ENCODE data around the gene COL18A1. TPM values are rescaled to one million over a fixed set of nuclear protein-coding genes. Genes with fewer than 3 reads are reported as not detected.

COL18A1 gene
- total and polyA plus RNA-seq, 2 of the 8 experiments (the other 6 are each of a cell fraction or from before 2014, with no cell fraction given) = 145 to 201 TPM

DNA sequence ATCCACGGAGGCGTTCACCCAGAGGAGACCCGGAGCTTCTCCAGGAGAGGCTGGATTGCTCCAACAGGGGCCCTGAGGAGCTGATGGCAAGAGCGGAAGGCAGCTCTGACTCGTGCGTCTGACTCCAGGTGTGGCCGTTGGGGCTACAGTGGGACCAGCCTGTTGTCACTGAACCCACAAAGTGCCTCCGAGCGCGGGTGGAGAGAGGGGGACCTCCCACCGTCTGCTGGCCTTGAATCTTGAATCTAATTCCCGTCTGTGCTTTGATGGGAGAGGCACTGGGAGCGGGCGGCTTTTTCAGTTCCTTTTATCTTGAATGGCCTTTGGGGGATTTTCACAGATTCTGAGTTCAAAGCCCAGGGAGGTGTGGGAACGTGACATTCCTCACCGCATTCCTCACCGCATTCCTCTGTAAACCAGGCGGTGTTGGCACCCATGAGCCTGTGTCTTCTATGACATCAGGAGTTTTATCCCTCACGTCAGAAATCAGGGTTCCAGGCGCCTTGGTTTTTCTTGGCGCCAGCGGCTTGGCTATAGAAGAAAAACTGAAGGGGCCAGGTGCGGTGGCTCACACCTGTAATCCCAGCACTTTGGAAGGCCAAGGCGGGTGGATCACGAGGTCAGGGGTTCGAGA lies 39.2 kb upstream of the COL18A1 start (continued):
- TF ChIP-seq, protein P1, sequence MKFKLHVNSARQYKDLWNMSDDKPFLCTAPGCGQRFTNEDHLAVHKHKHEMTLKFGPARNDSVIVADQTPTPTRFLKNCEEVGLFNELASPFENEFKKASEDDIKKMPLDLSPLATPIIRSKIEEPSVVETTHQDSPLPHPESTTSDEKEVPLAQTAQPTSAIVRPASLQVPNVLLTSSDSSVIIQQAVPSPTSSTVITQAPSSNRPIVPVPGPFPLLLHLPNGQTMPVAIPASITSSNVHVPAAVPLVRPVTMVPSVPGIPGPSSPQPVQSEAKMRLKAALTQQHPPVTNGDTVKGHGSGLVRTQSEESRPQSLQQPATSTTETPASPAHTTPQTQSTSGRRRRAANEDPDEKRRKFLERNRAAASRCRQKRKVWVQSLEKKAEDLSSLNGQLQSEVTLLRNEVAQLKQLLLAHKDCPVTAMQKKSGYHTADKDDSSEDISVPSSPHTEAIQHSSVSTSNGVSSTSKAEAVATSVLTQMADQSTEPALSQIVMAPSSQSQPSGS (IDR thresholded peaks at IDR 0.05; ENCODE audit: low read length) = peak; percentile 50; the same call in 1 of the 2 replicates

All from H1 (cell line).